HG02571 (cell line): ENCODE results near the gene SLC25A45.

Source experiments
- ATAC-seq: cut with Tn5 transposase; IDR thresholded peaks from one replicate; pipeline ENCODE4 v1.9.1; 2021; ENCODE audit warnings: mild to moderate bottlenecking, moderate library complexity; ENCODE audit not compliant: unreplicated experiment

SLC25A45 gene

DNA sequence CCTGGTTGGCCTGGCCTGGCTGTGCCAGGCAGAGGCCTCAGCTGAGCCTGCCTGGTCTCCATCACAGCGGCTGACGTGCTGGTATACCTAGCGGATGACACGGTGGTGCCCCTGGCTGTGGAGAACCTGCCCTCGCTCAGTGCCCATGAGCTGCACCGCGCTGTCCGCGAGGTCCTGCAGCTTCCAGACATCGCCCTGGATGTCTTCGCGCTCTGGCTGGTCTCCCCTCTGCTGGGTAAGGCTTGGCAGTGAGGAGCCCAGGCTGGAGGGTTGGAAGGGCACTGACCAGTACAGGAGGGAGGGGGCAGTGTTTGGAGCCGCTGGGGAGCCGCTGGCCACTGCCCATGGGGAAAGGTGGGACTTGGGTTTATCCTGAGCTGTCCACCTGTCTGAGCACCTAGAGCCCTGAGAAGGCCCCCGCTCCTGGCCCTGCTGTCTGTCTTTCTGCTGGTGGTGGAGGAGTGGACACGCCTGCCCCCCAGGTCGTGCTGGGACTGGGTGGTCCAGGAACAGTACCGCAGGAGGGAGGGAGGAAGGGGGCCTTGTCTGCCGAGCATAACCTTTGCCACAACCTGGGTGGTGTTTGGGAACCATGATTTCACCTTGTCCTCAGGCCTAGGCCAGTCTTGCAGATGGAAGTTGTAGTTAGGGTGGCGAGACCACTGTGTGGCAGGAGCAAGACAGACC lies 7.0 kb upstream of the SLC25A45 start:
- no peak for ATAC-seq

DNA sequence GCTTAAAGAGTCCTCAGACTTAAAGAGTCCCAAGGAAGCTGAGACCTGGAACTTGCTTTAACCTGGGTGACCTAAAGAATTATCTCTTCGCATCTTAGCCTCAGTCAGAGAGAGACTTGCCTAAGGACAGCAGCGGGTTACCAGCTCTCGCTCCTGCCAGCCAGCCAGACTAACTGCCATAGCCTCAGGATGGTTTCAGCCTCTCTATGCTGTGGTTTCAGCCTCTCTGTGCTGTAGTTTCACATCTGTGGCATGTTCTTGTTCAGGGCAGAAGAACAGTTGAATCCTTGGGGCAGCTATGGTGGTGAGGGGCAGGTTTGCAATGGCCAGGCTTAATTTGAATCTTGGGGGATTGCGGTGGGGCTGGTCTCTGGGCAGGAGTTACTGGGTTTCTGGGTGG lies 6.3 kb upstream of the SLC25A45 start:
- ATAC-seq = no peak

DNA sequence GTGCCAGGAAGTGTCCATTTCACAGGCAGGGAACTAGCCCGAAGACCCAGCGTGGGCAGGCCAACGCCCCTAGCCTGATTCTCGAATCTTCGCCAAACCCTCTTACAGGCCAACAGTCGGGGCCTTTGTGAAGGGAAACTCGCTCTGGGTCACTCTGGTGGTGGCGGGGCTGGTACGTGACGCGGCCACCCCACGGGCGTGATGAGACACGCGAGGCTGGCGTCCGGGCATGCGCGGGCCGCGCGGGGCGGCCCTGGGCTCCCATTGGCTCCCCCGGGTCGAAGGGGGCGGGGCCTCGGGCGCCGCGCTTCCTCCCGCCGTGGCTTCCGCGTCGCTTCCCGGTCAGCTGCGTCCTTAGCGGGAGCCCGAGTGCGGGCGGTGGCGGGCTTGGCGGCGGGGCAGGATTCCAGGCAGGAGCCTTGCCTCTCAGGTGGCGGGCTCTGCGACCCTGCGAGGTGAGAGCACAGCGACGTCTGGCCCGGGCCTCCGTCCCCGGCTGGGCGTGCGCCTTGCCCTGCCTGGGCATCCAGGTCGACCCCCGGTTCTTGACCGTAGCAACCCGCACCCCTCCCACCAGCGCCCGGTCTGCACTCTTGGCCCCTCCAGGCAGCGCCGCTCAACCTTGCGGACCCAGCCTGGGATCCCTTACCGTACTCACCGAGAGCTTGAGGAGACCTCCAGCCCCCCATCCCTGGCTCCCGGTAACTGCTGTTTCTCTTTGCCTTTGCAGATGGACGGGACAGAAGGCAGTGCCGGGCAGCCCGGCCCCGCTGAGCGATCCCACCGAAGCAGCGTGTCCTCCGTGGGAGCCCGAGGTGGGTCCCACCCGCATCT lies 4.1 kb upstream of the SLC25A45 start, which contains the start of gene FRMD8:
TSS of gene FRMD8 (plus strand) at position 331 of the 834 bp plus-strand sequence. CDS start at position 731, 400 bp downstream.
- peak; percentile 36 for ATAC-seq

DNA sequence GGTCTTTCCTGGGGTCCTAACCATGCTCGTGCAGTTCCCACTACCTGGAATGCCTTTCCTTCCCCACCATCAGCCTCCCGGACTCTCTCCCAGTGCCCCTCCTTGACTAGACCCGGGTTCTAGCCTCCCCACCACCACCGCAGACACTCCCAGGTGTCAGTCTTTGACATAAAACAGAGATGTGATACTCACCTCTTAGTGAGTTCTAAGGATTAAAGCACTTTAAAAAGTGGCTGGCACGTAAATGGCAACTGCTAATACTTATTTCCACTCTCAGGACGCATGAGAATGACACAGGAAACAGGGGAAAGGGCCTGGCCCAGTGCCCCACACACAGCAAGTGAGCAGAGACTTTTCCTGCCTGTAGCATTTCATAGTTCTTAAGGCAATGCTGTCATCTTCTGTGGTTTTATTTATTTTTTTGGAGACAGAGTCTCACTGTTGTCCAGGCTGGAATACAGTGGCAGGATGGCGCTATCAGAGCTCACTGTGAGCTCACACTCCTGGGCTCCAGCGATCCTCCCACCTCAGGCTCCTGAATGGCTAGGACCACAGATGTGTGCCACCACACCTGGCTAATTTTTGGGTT lies 1.9 kb upstream of the SLC25A45 start:
- no peak for ATAC-seq

DNA sequence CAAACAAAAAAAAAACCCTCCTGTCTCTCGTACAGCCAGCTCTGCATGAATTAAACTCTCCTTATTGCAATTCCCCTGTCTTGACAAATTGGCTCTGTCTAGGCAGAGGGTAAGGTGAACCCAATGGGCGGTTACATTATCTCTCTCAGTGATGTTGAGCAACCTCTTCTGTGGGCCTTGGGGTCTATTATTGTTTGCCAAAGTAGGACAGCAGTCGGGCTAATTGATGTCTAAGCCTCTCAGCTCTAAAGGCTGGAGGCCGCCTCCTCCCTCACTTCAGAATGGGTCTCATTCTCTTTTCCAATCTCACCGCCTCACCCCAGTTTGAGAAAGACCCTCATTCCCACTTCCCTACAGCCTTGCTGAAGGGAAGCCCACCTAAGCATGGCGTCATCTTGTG lies 1.3 kb upstream of the SLC25A45 start:
- no peak for ATAC-seq

DNA sequence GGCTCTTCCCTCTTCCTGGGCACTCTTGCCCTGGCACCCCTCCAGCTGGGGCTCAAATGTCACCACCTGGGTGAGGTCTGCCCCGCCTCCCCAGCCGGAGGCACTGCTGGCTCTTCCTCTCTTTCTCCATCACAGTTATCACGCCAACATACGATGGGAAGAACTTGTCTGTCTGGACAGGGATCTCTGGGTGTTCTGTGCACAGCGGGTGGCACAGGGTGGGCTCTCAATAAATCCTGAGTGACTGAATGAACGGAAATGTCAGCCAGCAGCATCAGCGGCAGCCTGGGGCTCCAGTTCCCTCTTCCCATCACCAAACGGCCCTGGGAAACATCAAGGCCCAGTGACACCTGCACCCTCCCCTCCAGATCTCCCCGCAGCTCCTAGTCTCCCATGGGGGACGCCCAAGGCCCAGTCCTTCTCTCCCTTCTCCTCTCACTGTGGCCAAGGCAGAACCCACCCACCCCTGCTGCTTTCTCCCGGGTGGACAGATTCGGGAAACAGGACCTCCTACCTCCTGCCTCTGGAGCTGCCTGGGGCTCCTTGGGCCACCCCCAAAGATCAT lies 440 bp upstream of the SLC25A45 start:
- ATAC-seq = no peak

DNA sequence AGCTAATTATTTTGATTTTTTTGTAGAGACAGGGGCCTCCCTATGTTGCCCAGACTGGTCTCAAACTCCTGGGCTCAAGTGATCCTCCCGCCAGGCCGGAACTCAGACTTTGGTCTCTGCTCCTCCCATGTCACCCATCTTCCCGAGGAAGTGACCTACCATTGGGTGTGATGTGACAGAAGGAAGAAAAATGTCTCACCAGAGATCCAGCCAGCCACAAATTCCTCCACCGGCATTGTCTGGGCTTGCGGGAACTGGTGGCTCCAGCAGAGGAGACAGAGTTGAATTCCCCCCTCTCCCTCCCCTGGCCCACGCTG lies 772 bp downstream of the SLC25A45 start:
- peak; percentile 11 for ATAC-seq

DNA sequence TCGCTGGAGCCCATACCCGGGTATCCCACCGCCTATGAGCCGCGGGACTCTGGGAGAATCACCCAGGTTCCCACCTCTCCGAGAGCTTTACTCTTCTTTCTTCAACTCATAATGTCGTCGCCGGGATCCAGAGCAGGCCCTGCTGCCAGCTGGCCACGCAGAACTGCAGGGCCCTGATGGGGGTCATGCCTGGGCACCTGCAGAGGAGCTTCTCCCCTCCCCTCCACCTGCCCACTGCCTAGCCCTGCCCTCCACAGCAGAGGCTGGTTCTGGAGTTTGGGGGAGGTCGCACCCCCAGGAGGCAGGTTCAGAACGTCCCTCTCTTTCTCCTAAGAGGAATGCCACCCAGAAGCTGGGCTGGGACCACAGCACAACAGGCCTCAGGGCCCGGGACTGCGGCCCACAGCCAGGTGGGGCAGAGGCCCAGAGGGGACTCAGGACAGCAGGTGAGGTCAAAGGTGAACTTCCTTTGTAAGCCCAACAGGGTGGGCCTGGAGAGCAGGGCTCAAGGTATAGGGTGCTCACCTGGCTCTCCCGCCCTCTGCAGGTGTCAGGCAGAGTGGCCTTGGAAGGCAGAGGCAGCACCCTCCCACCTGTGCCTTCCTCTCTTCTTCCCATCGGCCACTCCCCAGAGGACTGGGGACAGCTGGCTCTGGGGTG lies 1.9 kb downstream of the SLC25A45 start:
- no peak for ATAC-seq

DNA sequence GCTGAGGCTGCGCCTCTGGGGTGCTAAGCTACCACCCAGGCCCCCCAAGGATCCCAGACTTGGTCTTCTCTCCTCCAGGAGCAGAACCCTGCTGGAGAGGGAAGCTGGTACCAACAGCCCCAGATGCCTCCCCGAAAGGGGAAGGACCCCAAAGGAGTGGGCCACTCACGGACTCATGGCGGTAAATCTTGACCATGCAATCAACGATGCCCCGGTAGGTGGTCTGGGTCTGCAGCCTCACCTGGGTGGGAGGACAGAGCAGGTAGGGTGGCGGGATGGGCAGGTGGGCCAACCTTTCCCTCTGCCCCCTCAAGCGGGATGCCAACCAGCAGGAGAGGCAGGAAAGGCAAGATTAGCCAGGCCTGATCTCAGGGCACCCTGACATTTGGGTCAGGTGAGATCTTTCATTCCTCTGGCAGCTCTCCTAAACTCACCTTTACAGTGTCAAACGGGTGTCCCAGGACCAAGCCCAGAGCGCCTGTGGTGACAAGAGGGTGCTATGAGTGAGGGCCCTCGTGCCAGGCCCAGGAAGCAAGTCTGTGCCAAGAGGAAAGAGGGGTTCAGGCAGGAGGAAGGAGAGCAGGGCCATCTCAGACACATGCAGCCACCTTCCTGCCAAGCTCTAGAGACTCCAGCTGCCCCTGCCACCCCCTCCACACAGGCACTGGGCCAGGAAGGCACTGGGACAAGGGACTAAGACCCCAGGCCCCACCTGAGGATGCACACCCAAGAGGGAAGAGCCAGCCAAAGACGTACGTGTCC lies 2.6 kb downstream of the SLC25A45 start:
- no peak for ATAC-seq

DNA sequence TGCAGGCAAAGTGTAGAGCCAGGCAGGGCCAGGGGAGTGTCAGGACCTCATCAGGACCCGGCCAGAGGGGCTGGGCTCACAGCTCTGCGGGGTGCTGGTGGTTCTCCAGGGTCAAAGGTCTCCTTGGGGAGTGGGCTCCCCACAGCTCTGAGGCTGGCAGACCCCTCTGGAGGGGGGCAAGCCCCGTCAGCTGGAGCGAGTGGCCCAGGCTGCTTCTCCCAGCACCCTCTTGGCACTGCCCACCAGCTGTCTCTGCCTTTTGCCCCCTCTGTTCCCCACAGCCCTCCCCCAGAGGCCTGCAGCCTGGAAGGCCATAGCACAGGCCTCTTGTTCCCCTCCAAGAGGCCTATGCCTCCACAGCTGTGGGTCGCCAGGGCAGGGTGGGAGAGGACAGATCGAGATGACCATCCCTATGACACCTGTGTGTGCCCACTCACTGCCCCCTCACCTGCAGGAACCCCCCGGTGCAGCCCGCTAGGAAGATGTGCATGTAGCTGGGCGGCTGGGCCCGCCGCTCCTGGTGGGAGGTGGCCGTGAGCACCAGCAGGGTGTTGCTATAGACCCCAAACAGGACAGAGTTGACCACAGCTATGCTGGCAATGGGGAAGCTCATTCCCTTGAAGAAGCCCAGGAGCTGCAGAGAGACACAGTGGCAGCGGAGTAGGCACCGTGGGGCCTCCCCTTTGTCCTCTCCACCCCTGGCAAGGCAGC lies 3.4 kb downstream of the SLC25A45 start:
- ATAC-seq = no peak

DNA sequence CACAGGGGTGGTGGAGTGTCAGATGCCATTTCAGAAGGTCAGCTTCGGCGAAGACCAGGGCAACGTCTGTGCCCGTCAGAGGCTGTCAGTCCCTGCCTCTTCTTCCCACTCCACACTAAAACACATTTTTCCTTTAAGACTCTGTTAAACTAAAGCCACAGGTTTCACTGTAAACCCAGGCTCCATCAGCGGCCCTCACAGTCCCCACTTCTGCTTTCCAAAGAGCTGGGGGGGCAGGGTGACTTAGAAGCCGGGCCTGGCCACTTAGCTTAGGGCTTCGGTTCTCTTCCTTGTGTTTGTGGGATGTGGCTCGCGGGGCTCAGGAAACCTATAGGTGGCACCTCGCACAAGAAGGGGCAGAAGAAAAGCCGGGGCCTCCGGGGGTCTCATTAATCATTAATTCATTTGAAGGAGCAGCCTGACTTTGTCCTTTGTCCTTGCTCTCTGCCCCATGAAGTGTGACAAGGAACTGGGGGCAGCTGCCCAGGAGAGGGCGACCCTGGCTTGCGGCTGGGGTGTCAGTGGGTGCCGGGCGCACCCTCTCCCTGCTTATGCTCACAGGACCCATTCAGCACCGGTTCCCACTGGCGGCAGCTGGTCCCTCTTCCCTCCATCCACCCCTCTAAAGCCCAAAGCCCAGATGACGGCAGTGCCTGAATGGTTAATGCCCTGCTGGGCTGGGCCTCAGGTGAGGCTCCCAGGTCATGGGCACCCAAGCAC lies 4.1 kb downstream of the SLC25A45 start:
- no peak for ATAC-seq

DNA sequence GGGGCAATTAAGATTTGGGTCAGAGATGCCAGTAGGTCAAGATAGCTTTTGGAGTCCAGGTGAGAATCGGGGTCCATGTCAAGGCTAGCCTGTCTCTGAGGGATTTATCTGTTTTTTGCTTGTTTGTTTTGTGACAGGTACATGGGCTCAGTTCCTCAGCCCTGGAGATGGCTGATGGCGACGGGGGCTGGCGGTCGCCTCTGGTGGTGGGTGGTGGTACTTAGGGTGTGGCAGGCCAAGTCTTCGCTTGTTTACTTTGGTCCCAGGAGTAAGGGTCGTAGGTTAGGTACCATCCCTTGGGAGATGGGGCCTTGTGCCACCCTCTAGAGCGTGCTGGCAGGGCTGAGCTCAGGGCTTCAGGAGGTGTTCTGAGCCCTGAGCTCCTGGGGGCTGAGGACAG lies 4.7 kb downstream of the SLC25A45 start:
- ATAC-seq = no peak

DNA sequence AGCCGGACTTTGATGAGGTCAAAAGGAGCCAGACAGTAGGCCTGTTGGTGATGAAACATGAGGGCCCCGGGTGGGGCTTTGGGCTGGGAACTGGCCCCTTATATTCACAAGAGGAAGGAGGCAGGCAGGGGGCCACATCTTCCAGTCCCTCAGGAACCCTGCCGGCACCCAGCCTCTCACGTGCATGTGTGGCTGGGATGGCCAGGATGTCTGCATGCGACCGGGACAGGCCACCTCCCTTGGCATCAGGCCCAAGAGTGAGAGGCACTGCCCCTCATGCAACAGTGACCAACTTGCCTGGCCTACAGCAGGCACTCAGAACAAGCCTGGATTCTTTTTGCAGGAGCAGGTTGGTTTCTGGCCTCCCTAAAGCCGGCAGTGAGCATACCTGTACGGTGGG lies 5.4 kb downstream of the SLC25A45 start:
- ATAC-seq = no peak

DNA sequence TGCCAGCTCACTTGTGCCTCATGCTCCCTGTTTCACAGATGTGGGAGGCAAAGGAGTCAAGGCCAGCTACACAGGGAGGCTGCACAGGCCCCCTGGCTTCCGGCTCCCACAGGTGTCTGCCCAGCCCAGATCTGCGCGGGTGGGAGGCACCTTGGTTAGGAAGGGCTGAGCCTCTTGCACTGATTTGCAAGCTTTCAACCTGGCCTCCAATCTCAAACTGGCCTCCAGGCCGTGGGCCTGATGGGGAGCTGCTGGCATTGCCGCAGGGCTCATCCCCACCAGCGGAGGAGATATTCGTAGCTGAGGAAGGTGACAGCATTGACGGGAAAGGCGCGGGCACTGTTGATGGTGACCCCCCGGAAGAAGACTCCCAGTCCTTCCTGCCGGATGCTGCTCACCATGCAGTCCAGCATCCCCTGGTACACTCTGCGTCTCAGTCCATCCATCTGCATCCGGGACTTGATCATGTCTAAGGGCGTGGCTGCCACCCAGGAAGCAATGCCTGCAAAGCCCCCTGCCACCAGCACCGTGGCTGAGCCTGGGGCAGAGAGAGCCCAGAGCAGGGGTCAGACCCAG lies 6.2 kb downstream of the SLC25A45 start:
- no peak for ATAC-seq

DNA sequence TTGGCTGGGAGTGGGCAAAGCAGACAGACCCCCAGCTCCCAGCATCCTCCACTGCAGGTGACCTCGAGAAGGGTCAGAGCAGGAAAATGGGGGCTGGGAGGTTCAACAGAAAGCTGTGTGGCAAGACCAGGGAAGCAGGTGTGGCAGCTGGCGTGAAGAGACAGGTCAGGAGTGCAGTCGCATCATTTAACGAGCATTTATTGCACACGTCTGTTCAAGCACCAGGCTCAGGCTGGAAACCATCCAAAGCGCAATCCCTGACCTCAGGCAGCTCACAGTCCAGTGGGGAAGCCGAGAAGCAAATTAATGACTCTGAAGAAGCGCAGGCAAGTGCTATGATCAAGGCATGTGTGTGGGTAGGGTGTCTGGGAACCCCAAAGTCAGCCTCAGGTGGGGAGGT lies 7.4 kb downstream of the SLC25A45 start:
- no peak for ATAC-seq

DNA sequence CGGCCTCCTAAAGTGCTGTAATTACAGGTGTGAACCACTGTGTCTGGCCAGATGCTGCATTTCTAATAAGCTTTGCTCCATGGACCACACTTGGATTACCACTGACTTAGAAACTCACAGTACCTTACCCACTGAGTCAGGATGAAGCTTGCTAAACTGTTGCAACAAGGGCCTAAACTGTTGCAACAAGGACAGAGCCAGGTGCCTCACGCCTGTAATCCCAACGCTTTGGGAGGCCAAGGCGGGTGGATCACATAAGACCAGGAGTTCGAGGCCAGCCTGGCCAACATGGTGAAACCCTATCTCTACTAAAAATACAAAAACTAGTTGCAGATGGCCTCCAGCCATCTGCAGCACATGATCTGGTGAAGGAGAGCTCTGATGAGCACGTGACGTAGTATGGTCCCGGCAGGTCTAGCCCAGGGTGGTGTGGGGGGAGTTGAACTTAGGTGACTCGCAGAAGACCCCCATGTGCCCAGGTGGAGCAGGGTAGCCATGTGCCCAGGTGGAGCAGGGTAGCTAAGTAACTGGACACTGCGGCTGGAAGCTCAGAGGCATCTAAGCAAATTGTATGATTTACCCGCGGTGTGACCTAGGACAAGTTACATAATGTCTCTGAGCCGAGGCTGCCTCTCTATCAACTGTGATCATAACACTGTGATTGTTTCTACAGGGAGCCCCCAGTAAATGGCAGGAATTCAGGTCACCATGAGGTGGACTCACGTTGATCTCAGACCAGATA lies 8.4 kb downstream of the SLC25A45 start:
- no peak for ATAC-seq

DNA sequence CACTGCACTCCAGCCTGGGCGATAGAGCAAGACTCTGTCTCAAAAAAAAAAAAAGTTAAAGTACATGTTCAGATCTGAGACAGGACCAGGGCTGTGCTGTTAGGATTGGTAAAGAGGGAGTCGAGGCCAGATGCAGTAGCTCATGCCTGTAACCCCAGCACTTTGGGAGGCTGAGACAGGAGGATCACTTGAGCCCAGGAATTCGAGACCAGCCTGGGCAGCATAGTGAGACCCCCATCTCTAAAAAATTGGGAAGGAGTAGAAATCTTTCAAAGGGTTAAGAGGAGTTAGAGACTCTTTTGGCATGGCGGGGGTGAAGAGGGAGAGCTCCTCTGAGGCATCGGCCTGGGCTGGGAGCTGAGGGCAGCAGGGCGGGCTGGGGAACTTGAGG lies 11.8 kb downstream of the SLC25A45 start:
- no peak for ATAC-seq

DNA sequence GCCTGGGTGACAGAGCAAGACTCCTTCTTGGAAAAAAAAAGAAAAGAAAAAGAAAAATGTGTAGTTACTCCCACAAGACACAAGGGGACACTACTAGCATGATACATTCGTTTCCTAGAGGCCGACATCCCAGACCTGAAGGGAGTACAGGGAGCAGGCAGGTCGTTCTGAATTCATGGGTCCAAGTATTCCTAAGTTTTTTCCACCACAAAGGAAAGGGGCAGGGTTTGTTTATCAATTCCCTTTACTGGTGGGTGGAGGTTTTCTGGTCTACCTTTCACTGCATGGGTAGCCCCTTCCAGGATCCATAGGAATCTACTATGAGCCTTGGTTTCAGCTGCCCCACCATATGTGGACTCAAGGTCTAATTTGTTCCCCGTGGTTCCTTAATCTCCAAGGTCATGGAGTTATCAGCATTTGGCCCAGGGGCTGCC lies 16.1 kb downstream of the SLC25A45 start:
- no peak for ATAC-seq
